Stomach (tissue), 9 donors: ENCODE results near the gene DGCR2. TPM values are rescaled to one million over a fixed set of nuclear protein-coding genes. Genes with fewer than 3 reads are reported as not detected.
"Not testable (repeated sequence)": the region's sequence is repeated elsewhere in the genome, so short reads cannot be mapped to it uniquely, and the experiment has no call there.

Source experiments
- DNase-seq, 2 donors: peaks; one replicate each; pipeline versions ENCODE4 v3.0.0 to v3.0.0-alpha.2; 2013 to 2019
- H3K27ac ChIP-seq, 5 donors: fragments of 200-600 bp in 4 of 5; sonication (generic) in 4 of 5; one replicate each; pipeline ENCODE4 v1.5.1; 2013 to 2019; ENCODE audit warnings: mild to moderate bottlenecking in 1 of 5, moderate library complexity in 1 of 5
- H3K27me3 ChIP-seq, 3 donors: fragments of 200-600 bp; sonication (generic); one replicate each; pipeline ENCODE4 v1.5.1; 2017 to 2019; ENCODE audit warnings: mixed run types in 1 of 3
- H3K36me3 ChIP-seq, 4 donors: fragments of 200-600 bp; sonication (generic); 1 replicate in 3 of 4; 2 replicates in 1 of 4; pipeline ENCODE4 v1.5.1; 2016 to 2019
- H3K4me1 ChIP-seq, 4 donors: fragments of 200-600 bp; sonication (generic); one replicate each; pipeline ENCODE4 v1.5.1; 2016 to 2019
- H3K4me3 ChIP-seq, 4 donors: fragments of 200-600 bp; sonication (generic) in 3 of 4; one replicate each; pipeline ENCODE4 v1.5.1; 2016 to 2019; ENCODE audit warnings: mild to moderate bottlenecking in 1 of 4
- H3K9me3 ChIP-seq, 4 donors: fragments of 200-600 bp; sonication (generic); one replicate each; pipeline ENCODE4 v1.5.1; 2016 to 2019
- EP300 ChIP-seq: sonication (generic); formaldehyde crosslinking; IDR thresholded peaks from one replicate; pipeline ENCODE4 v1.6.1; 2017; ENCODE audit warnings: antibody characterized with exemption
- POLR2A ChIP-seq, 4 donors: fragments of 450-650 bp; IDR thresholded peaks; one replicate each; pipeline ENCODE4 v1.6.1; 2016; ENCODE audit warnings: antibody characterized with exemption in 4 of 4, control low read depth in 2 of 4, mild to moderate bottlenecking in 1 of 4, moderate library complexity in 1 of 4
- POLR2AphosphoS5 ChIP-seq, 3 donors: sonication (generic); formaldehyde crosslinking; IDR thresholded peaks; one replicate each; pipeline ENCODE4 v1.6.1; 2016; ENCODE audit warnings: antibody characterized with exemption in 3 of 3
- WGBS, 5 donors: extraction: QIAGEN DNeasy Blood & Tissue Kit in 3 of 5; methylation state at CpG; one replicate each; pipeline versions ENCODE4 v1.1.5 to v1.1.7; 2013 to 2018; 5-methylcytosine and 5-hydroxymethylcytosine counted together
- intact Hi-C: fragments of 100-400 bp; cut with DNase I; formaldehyde crosslinking; loops from one replicate; pipeline ENCODE4 v1.15.1; 2023; ENCODE audit warnings: low total_unique reads
- polyA plus RNA-seq, 3 donors: library from polyadenylated mRNA; stranded (reverse); fragments of 200-250 nt; gene quantifications; one replicate each; pipeline ENCODE4 v1.2.3, GENCODE V29; 2013
- total RNA-seq, 5 donors: library from RNA; depleted of rRNA; stranded (reverse); fragments of >200 nt; gene quantifications; one replicate each; pipeline versions ENCODE4 v1.1.0 to v1.2.3, GENCODE V29; 2014 to 2016
- TF ChIP-seq, protein P1 (sequence below), 7 experiments: fragments of 450-650 bp in 4 of 7; fragments of 200-600 bp in 3 of 7; sonication (generic) in 3 of 7; IDR thresholded peaks; one replicate each; pipeline ENCODE4 v1.5.1; 2016 to 2019; ENCODE audit warnings: antibody characterized with exemption in 7 of 7, control low read depth in 2 of 7, mild to moderate bottlenecking in 1 of 7
- donor health status: healthy with polysubstance abuse.
- donor health status: Bipolar disorder and iron deficiency.
- donor health status: healthy.

Gene DGCR2
- total and polyA plus RNA-seq, 8 donors, result 5.0 to 75.3 (median 35.6) TPM

DNA sequence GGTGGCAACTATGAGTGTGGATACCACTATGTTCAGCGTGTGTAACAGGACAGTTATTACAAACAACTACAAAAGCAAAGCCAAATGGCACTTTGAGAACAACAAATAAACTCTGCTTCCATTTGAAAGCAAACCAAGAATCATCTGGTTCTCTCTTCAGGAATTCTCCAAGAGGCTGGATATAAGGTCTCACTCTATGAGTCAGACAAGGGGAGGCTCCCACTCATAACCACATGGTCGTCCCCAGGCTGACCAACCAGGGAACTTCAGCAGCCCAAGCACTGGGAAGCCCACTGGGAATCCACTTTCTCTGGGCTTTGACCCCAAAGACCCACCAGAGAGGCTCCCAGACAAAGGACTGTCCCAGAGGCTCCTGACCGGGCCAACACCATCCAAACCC lies 35.3 kb downstream of the DGCR2 start:
- H3K4me3 ChIP-seq, result no peak overlapping the region
- intact Hi-C loops, result no loop called here
- no peaks in the 10 kb centered on the region for H3K27me3 ChIP-seq
- peaks cover 12 to 42% (median 39%) of the 10 kb centered on the region in 4 donors for H3K36me3 ChIP-seq
- DNase-seq, result no peak
- peak overlapping the region in 2 of 5 donors; percentile 58 to 66 for H3K27ac ChIP-seq
- H3K4me1 ChIP-seq, result peaks cover 0 to 35% (median 5%) of the 10 kb centered on the region in 4 donors
- 93 to 97% (median 95%) methylated on average over 3 of the region's 3 CpGs for WGBS, 5 donors
- TF ChIP-seq POLR2A (IDR thresholded peaks at IDR 0.05) (no peak), POLR2AphosphoS5 (IDR thresholded peaks at IDR 0.05) (no peak), EP300 (no peak)
- TF ChIP-seq, protein P1, sequence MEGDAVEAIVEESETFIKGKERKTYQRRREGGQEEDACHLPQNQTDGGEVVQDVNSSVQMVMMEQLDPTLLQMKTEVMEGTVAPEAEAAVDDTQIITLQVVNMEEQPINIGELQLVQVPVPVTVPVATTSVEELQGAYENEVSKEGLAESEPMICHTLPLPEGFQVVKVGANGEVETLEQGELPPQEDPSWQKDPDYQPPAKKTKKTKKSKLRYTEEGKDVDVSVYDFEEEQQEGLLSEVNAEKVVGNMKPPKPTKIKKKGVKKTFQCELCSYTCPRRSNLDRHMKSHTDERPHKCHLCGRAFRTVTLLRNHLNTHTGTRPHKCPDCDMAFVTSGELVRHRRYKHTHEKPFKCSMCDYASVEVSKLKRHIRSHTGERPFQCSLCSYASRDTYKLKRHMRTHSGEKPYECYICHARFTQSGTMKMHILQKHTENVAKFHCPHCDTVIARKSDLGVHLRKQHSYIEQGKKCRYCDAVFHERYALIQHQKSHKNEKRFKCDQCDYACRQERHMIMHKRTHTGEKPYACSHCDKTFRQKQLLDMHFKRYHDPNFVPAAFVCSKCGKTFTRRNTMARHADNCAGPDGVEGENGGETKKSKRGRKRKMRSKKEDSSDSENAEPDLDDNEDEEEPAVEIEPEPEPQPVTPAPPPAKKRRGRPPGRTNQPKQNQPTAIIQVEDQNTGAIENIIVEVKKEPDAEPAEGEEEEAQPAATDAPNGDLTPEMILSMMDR (IDR thresholded peaks at IDR 0.05), result no peak
- H3K9me3 ChIP-seq, result no peaks in the 10 kb centered on the region

DNA sequence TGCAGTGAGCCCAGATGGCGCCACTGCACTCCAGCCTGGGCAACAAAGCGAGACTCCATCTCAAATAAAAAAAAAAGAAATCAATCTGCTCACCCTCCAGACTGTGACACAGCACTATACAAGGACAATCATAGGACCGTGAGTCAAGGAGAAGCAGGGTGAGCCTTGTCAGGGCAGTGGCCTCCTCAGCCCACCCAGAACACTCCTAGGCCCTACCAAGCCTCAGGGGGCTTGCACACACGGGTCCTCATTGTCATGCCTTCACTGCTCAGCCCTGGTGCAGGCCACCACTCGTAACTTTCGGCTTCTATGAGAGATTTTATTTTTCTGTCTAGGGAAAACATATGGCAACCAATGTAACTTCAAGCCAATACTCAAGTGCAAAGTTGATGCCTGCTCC lies 35.8 kb downstream of the DGCR2 start:
- Histone ChIP-seq H3K4me3 (no peak overlapping the region), H3K9me3 (no peaks in the 10 kb centered on the region), H3K27ac (peak overlapping the region in 2 of 5 donors; percentile 58 to 66), H3K36me3 (peaks cover 12 to 42% (median 40%) of the 10 kb centered on the region in 4 donors), H3K27me3 (no peaks in the 10 kb centered on the region), H3K4me1 (peaks cover 0 to 34% (median 5%) of the 10 kb centered on the region in 4 donors)
- intact Hi-C loops, result no loop called here
- 84 to 96% (median 91%) methylated on average over 6 of the region's 6 CpGs for WGBS, 5 donors
- TF ChIP-seq POLR2A (IDR thresholded peaks at IDR 0.05) (no peak), EP300 (no peak), POLR2AphosphoS5 (IDR thresholded peaks at IDR 0.05) (no peak)
- TF ChIP-seq, protein P1 (IDR thresholded peaks at IDR 0.05), result no peak
- no peak for DNase-seq

DNA sequence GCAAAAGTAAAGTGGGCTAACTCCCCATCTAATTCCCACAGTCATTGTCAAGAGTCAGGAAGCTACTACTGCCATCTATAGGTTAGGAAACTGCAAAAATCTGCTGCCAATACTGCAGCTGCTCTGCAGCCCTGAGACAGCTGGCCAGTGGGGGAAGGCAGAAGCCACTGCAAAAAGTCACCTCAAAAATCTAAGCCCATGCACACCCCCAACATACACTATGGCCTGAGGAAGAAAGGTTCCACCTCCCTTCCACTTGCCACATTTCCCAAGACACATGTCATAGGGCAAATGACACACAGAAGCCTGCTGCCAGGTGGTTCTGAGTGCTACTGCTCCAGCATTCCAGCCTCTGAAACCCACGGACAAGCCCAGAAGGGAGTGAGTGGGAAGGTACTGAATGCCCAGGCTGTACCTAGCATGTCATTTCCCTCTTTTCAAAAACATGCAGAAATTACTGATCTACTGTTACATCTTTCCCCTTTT lies 36.9 kb downstream of the DGCR2 start:
- peaks cover 12 to 52% (median 49%) of the 10 kb centered on the region in 4 donors for H3K36me3 ChIP-seq
- 35 to 57% (median 48%) methylated on average over 1 of the region's 1 CpG for WGBS, 5 donors
- H3K27ac ChIP-seq, result peak overlapping the region in 2 of 5 donors; percentile 38 to 61
- no peak overlapping the region for H3K4me3 ChIP-seq
- no peak for TF ChIP-seq POLR2AphosphoS5 (IDR thresholded peaks at IDR 0.05)
- TF ChIP-seq, protein P1 (IDR thresholded peaks at IDR 0.05), result peak in 1 of 7 experiments; percentile 12
- H3K27me3 ChIP-seq, result no peaks in the 10 kb centered on the region
- no peaks in the 10 kb centered on the region for H3K9me3 ChIP-seq
- intact Hi-C loops, result no loop called here
- peaks cover 0 to 28% (median 5%) of the 10 kb centered on the region in 4 donors for H3K4me1 ChIP-seq
- peak in 1 of 2 donors; percentile 38 for DNase-seq

DNA sequence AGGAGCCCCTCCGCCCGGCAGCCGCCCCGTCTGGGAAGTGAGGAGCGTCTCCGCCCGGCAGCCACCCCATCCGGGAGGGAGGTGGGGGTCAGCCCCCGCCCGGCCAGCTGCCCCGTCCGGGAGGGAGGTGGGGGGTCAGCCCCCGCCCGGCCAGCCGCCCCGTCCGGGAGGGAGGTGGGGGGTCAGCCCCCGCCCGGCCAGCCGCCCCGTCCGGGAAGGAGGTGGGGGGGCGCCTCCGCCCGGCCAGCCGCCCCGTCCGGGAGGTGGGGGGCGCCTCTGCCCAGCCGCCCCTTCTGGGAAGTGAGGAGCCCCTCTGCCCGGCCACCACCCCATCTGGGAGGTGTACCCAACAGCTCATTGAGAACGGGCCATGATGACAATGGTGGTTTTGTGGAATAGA lies 37.6 kb downstream of the DGCR2 start:
- intact Hi-C loops, H3K4me3 ChIP-seq, H3K9me3 ChIP-seq, H3K27me3 ChIP-seq, DNase-seq: not testable (repeated sequence)
- Histone ChIP-seq H3K27ac (peak overlapping the region in 2 of 5 donors; percentile 38 to 61), H3K36me3 (peaks cover 15 to 59% (median 53%) of the 10 kb centered on the region in 4 donors), H3K4me1 (peaks cover 0 to 28% (median 5%) of the 10 kb centered on the region in 4 donors)
- WGBS, 5 donors, result 91 to 100% (median 93%) methylated on average over 2 to 16 of the region's 32 CpGs

DNA sequence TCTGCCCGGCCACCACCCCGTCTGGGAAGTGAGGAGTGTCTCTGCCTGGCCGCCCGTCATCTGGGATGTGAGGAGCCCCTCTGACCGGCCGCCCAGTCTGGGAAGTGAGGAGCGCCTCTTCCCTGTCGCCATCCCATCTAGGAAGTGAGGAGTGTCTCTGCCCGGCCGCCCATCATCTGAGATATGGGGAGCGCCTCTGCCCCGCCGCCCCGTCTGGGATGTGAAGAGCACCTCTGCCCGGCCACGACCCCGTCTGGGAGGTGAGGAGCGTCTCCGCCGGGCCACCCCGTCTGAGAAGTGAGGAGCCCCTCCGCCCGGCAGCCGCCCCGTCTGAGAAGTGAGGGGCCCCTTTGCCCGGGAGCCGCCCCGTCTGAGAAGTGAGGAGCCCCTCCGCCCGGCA lies 38.1 kb downstream of the DGCR2 start:
- DNase-seq, result not testable (repeated sequence)

More for the DNA sequence above, 38.1 kb downstream of the DGCR2 start:
- H3K9me3 ChIP-seq, H3K4me3 ChIP-seq, H3K27me3 ChIP-seq, intact Hi-C loops, H3K27ac ChIP-seq: not testable (repeated sequence)
- H3K4me1 ChIP-seq, result peaks cover 0 to 28% (median 5%) of the 10 kb centered on the region in 4 donors
- H3K36me3 ChIP-seq, result peaks cover 16 to 62% (median 54%) of the 10 kb centered on the region in 4 donors
- 89 to 100% (median 98%) methylated on average over 2 to 26 of the region's 30 CpGs for WGBS, 5 donors
